Gastroesophageal sphincter (tissue), 3 donors: ENCODE results near the gene CTTNBP2.

Source experiments
- CTCF ChIP-seq, 4 experiments: fragments of 200-600 bp in 2 of 4; fragments of 450-650 bp in 2 of 4; sonication (generic) in 1 of 4; IDR thresholded peaks; one replicate each; pipeline ENCODE4 v1.5.1; 2017 to 2019; ENCODE audit warnings: antibody characterized with exemption in 4 of 4, mild to moderate bottlenecking in 2 of 4, moderate library complexity in 2 of 4
- EP300 ChIP-seq: sonication (generic); formaldehyde crosslinking; IDR thresholded peaks from one replicate; pipeline ENCODE4 v1.6.1; 2017; ENCODE audit warnings: antibody characterized with exemption, mild to moderate bottlenecking
- POLR2A ChIP-seq, 2 donors: fragments of 450-650 bp; IDR thresholded peaks; one replicate each; pipeline ENCODE4 v1.6.1; 2017; ENCODE audit warnings: antibody characterized with exemption in 2 of 2, mild to moderate bottlenecking in 2 of 2, moderate library complexity in 1 of 2
- POLR2AphosphoS5 ChIP-seq: sonication (generic); formaldehyde crosslinking; IDR thresholded peaks from one replicate; pipeline ENCODE4 v1.6.1; 2017; ENCODE audit warnings: antibody characterized with exemption

- TF ChIP-seq CTCF (IDR thresholded peaks at IDR 0.05): no peak
- no peak for TF ChIP-seq POLR2AphosphoS5
- TF ChIP-seq POLR2A (IDR thresholded peaks at IDR 0.05): no peak
- no peak for TF ChIP-seq EP300
These were observed 183.8 kb downstream of the CTTNBP2 start for GRCh38 chr7:117689406-117689805.
